H1 (cell line): ENCODE data around the gene CASP8AP2. TPM values are rescaled to one million over a fixed set of nuclear protein-coding genes. Genes with fewer than 3 reads are reported as not detected.

Source experiments
- CTCF ChIA-PET: fragments of 300-600 bp; sonication (Branson Sonifier 250); formaldehyde crosslinking; loops from one replicate; lab custom pipeline; 2021; ENCODE audit not compliant: partially characterized antibody; lab: Charles Lee
- POLR2A ChIA-PET: fragments of 300-600 bp; sonication (Branson Sonifier 250); formaldehyde crosslinking; loops from one replicate; lab custom pipeline; 2021; ENCODE audit warnings: inconsistent platforms; ENCODE audit not compliant: partially characterized antibody; lab: Charles Lee
- DNase-seq, 2 experiments: peaks; one replicate each; pipeline versions ENCODE4 v3.0.0 to v3.0.0-alpha.2; 2010 to 2022; ENCODE audit warnings: low spot score in 2 of 2, low read depth in 1 of 2, mixed read lengths in 1 of 2
- FAIRE-seq: peaks from 2 replicates; lab custom pipeline; 2011; peaks lifted over from hg19 to GRCh38; lab: Jason Lieb, UNC
- H2AFZ ChIP-seq: 2 replicates; pipeline ENCODE4 v1.8.1; 2012; ENCODE audit warnings: low read length, inconsistent platforms
- H2AK5ac ChIP-seq: 2 replicates; pipeline ENCODE4 v1.6.1; 2013; ENCODE audit warnings: low read depth, low read length
- H2BK120ac ChIP-seq: replicated peaks from 2 replicates; pipeline ENCODE3; 2013; ENCODE audit warnings: low read depth, low read length, inconsistent platforms
- H2BK12ac ChIP-seq: 2 replicates; pipeline ENCODE4 v1.6.1; 2013; ENCODE audit warnings: low read depth, low read length
- H2BK15ac ChIP-seq: 2 replicates; pipeline ENCODE4 v1.6.1; 2013; ENCODE audit warnings: low read length
- H2BK20ac ChIP-seq: 2 replicates; pipeline ENCODE4 v1.6.1; 2013; ENCODE audit warnings: low read length
- H2BK5ac ChIP-seq: 2 replicates; pipeline ENCODE4 v1.6.1; 2013; ENCODE audit warnings: low read depth, low read length
- H3K14ac ChIP-seq: 2 replicates; pipeline ENCODE4 v1.6.1; 2013; ENCODE audit warnings: inconsistent platforms; ENCODE audit not compliant: insufficient read length
- H3K18ac ChIP-seq: 2 replicates; pipeline ENCODE4 v1.6.1; 2013; ENCODE audit warnings: low read length; ENCODE audit errors: extremely low read depth
- H3K23ac ChIP-seq: 2 replicates; pipeline ENCODE4 v1.6.1; 2013; ENCODE audit warnings: inconsistent platforms; ENCODE audit not compliant: insufficient read length
- H3K23me2 ChIP-seq: 2 replicates; pipeline ENCODE4 v1.6.1; 2013; ENCODE audit warnings: low read depth, low read length
- H3K27ac ChIP-seq: 2 replicates; pipeline ENCODE4 v1.6.1; 2011; ENCODE audit warnings: low read depth, low read length, inconsistent platforms
- H3K27me3 ChIP-seq, 4 experiments: replicated peaks in 1 of 4; 1 replicate in 1 of 4; 2 replicates in 3 of 4; pipeline versions ENCODE4 v1.6.1 to v1.8.1; 2011 to 2013; ENCODE audit warnings: low read length in 3 of 4, mild to moderate bottlenecking in 3 of 4, inconsistent platforms in 2 of 4, mixed read lengths in 2 of 4, moderate library complexity in 1 of 4; ENCODE audit not compliant: control insufficient read depth in 3 of 4, insufficient read depth in 3 of 4; ENCODE audit errors: extremely low read depth in 1 of 4
- H3K36me3 ChIP-seq, 4 experiments: 2 replicates each; pipeline versions ENCODE4 v1.6.1 to v1.8.1; 2011 to 2013; ENCODE audit warnings: mild to moderate bottlenecking in 4 of 4, low read length in 3 of 4, moderate library complexity in 2 of 4, control low read depth in 1 of 4, inconsistent platforms in 1 of 4; ENCODE audit not compliant: insufficient read depth in 4 of 4, control insufficient read depth in 2 of 4
- H3K4ac ChIP-seq: replicated peaks from 2 replicates; pipeline ENCODE3; 2013; ENCODE audit warnings: low read length, low read depth, mixed read lengths, inconsistent platforms; ENCODE audit not compliant: insufficient read length
- H3K4me1 ChIP-seq, 4 experiments: replicated peaks in 1 of 4; 1 replicate in 1 of 4; 2 replicates in 3 of 4; pipeline versions ENCODE4 v1.6.1 to v1.8.1; 2011 to 2013; ENCODE audit warnings: low read length in 3 of 4, inconsistent platforms in 2 of 4, mixed read lengths in 1 of 4; ENCODE audit not compliant: insufficient read depth in 4 of 4, control insufficient read depth in 3 of 4
- H3K4me2 ChIP-seq, 2 experiments: 2 replicates each; pipeline versions ENCODE4 v1.6.1 to v1.8.1; 2011 to 2013; ENCODE audit warnings: low read depth in 2 of 2, low read length in 2 of 2, control low read depth in 1 of 2, inconsistent platforms in 1 of 2, mild to moderate bottlenecking in 1 of 2; ENCODE audit not compliant: insufficient read depth in 1 of 2
- H3K4me3 ChIP-seq, 4 experiments: fragments of 200-600, 300-600 bp in 1 of 4; sonication (generic), shearing (Covaris generic), sonication (Bioruptor Twin) in 1 of 4; 2 replicates each; pipeline versions ENCODE4 v1.5.1 to v1.8.1; 2011 to 2016; ENCODE audit warnings: low read length in 4 of 4, low read depth in 3 of 4, control low read depth in 2 of 4, inconsistent platforms in 2 of 4, mild to moderate bottlenecking in 2 of 4, mixed read lengths in 1 of 4, moderate library complexity in 1 of 4; ENCODE audit not compliant: insufficient read depth in 2 of 4; ENCODE audit errors: extremely low read depth in 1 of 4
- H3K56ac ChIP-seq: replicated peaks from 2 replicates; pipeline ENCODE3; 2013; ENCODE audit warnings: low read depth, mild to moderate bottlenecking, mixed read lengths, low read length, inconsistent platforms; ENCODE audit not compliant: insufficient read length
- H3K79me1 ChIP-seq: 2 replicates; pipeline ENCODE4 v1.6.1; 2013; ENCODE audit warnings: low read depth, low read length, control low read depth
- H3K79me2 ChIP-seq, 2 experiments: 2 replicates each; pipeline versions ENCODE4 v1.6.1 to v1.8.1; 2012 to 2013; ENCODE audit warnings: low read length in 2 of 2, mild to moderate bottlenecking in 2 of 2, inconsistent platforms in 1 of 2; ENCODE audit not compliant: insufficient read depth in 2 of 2, control insufficient read depth in 1 of 2
- H3K9ac ChIP-seq, 4 experiments: replicated peaks in 1 of 4; 1 replicate in 1 of 4; 2 replicates in 3 of 4; pipeline versions ENCODE4 v1.6.1 to v1.8.1; 2011 to 2013; ENCODE audit warnings: low read depth in 3 of 4, low read length in 3 of 4, control low read depth in 2 of 4, mild to moderate bottlenecking in 2 of 4, moderate library complexity in 2 of 4, inconsistent platforms in 1 of 4; ENCODE audit errors: extremely low read depth in 1 of 4
- H3K9me3 ChIP-seq, 2 experiments: 2 replicates each; pipeline versions ENCODE4 v1.6.1 to v1.8.1; 2012 to 2013; ENCODE audit warnings: mild to moderate bottlenecking in 2 of 2, moderate library complexity in 2 of 2, control low read depth in 1 of 2, inconsistent platforms in 1 of 2, low read depth in 1 of 2, low read length in 1 of 2, mixed read lengths in 1 of 2; ENCODE audit not compliant: insufficient read depth in 2 of 2
- H4K20me1 ChIP-seq, 2 experiments: replicated peaks in 1 of 2; 2 replicates each; pipeline versions ENCODE3 to v1.8.1; 2011 to 2013; ENCODE audit warnings: inconsistent platforms in 2 of 2, low read length in 2 of 2, mild to moderate bottlenecking in 1 of 2; ENCODE audit not compliant: insufficient read depth in 2 of 2, control insufficient read depth in 1 of 2
- H4K5ac ChIP-seq: 2 replicates; pipeline ENCODE4 v1.6.1; 2013; ENCODE audit warnings: low read length, low read depth, mixed read lengths, inconsistent platforms; ENCODE audit not compliant: insufficient read length
- H4K8ac ChIP-seq: 2 replicates; pipeline ENCODE4 v1.8.0; 2013; ENCODE audit warnings: mild to moderate bottlenecking, moderate library complexity, low read length, inconsistent platforms; ENCODE audit not compliant: insufficient read depth; ENCODE audit errors: extremely low read depth
- H4K91ac ChIP-seq: replicated peaks from 2 replicates; pipeline ENCODE3; 2013; ENCODE audit warnings: low read length, mixed read lengths, inconsistent platforms; ENCODE audit not compliant: insufficient read length
- ASH2L ChIP-seq: fragments of 200-600, 300-600 bp; sonication (generic); IDR thresholded peaks from one replicate; pipeline ENCODE4 v1.7.1; 2017; ENCODE audit warnings: low read length
- CHD1 ChIP-seq: IDR thresholded peaks from 2 replicates; pipeline ENCODE4 v1.6.1; 2012; ENCODE audit warnings: low read depth, low read length, improper control_type of control experiment
- CREB1 ChIP-seq: IDR thresholded peaks from 2 replicates; pipeline ENCODE4 v1.6.1; 2012; ENCODE audit warnings: inconsistent platforms
- HDAC2 ChIP-seq, 2 experiments: fragments of 300-600 bp in 1 of 2; sonication (generic) in 1 of 2; IDR thresholded peaks; 2 replicates each; pipeline ENCODE4 v1.6.1; 2011 to 2012; ENCODE audit warnings: low read depth in 2 of 2, low read length in 2 of 2, mild to moderate bottlenecking in 2 of 2, moderate library complexity in 2 of 2, borderline replicate concordance in 1 of 2, inconsistent platforms in 1 of 2
- JUN ChIP-seq: IDR thresholded peaks from 2 replicates; pipeline ENCODE4 v1.6.1; 2011; ENCODE audit warnings: low read depth, mild to moderate bottlenecking, improper control_type of control experiment, low read length
- JUND ChIP-seq: IDR thresholded peaks from 2 replicates; pipeline ENCODE4 v1.6.1; 2011; ENCODE audit warnings: mild to moderate bottlenecking, improper control_type of control experiment, low read length
- KDM4A ChIP-seq: IDR thresholded peaks from one replicate; pipeline ENCODE4 v1.7.1; 2012; ENCODE audit warnings: low read depth, mild to moderate bottlenecking, moderate library complexity, low read length, inconsistent platforms; ENCODE audit not compliant: severe bottlenecking
- NANOG ChIP-seq: IDR thresholded peaks from 2 replicates; pipeline ENCODE4 v1.6.1; 2011; ENCODE audit warnings: low read length, low read depth, mild to moderate bottlenecking, inconsistent platforms; ENCODE audit not compliant: insufficient read depth, poor library complexity, severe bottlenecking
- PHF8 ChIP-seq: fragments of 200-600 bp; sonication (generic); conservative IDR thresholded peaks from 2 replicates; pipeline ENCODE4 v1.7.1; 2012; ENCODE audit warnings: low read depth, mild to moderate bottlenecking, inconsistent platforms, low read length, moderate library complexity
- TAF1 ChIP-seq: IDR thresholded peaks from 2 replicates; pipeline ENCODE4 v1.6.1; 2011; ENCODE audit warnings: mild to moderate bottlenecking, low read depth, low read length
- TAF7 ChIP-seq: optimal IDR thresholded peaks from 2 replicates; pipeline ENCODE3; 2011; ENCODE audit warnings: low read depth, mild to moderate bottlenecking, inconsistent platforms, low read length, moderate library complexity, borderline replicate concordance
- WGBS, 2 experiments: shearing (Covaris generic) in 1 of 2; methylation state at CpG; one replicate each; pipeline versions ENCODE4 v1.1.6 to v1.1.7; 2013 to 2015; ENCODE audit warnings: low lambda C conversion rate in 2 of 2, mixed read lengths in 2 of 2, inconsistent platforms in 1 of 2, low coverage in 1 of 2, missing lambda C conversion rate in 1 of 2; ENCODE audit not compliant: insufficient replicate concordance in 2 of 2, insufficient coverage in 1 of 2, insufficient read length in 1 of 2; ENCODE audit errors: extremely low coverage in 1 of 2, missing lambda C conversion rate in 1 of 2; 5-methylcytosine and 5-hydroxymethylcytosine counted together
- polyA plus RNA-seq, 7 experiments: library from polyadenylated mRNA; depleted of rRNA in 3 of 7; stranded (reverse) in 5 of 7; unstranded in 2 of 7; fragments of >200 nt in 5 of 7; fragments of 200-250 nt in 2 of 7; gene quantifications; 1 replicate in 5 of 7; 2 replicates in 1 of 7; 4 replicates in 1 of 7; pipeline versions ENCODE4 v1.2.1 to v1.2.3, GENCODE V29; 2011 to 2013; ENCODE audit warnings: missing spikeins in 2 of 7, mixed read lengths in 2 of 7
- total RNA-seq: library from RNA; stranded (reverse); fragmentation: NEBNext Ultra II Directional; extraction: Animal tissue kit (Norgen Biotek cat#: 25700); gene quantifications from 2 replicates; pipeline ENCODE4 v1.2.1, GENCODE V29; 2021
- TF ChIP-seq, protein P1 (sequence below): IDR thresholded peaks from 2 replicates; pipeline ENCODE4 v1.6.1; 2012; ENCODE audit warnings: low read length, inconsistent platforms

Gene CASP8AP2
- total and polyA plus RNA-seq, 2 of the 8 experiments (the other 6 are each of a cell fraction or from before 2014, with no cell fraction given): 6.9 to 32.1 TPM

DNA sequence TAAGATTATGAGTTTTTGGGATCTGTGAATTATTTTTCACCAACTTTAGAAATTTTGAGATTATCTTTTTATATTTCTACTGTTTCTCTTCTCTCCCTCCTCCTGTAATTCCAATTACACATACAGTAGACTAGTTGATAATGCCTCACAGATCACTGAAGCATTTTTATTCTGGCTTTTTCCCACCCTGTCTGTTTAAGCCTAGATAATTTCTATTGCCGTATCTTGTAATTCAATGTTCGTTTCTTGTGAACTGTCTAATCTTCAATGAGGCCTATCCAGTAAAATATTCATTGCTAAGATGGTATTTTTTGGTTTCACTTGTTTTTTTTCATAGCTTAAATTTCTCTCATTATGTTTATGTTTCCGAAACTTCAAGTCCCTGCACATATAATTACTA is 22.1 kb upstream of the CASP8AP2 start:
- Histone ChIP-seq H3K79me2 (peaks cover 18 to 97% of the 10 kb centered on the region in 2 experiments), H3K27ac (no peak overlapping the region)
- no peak for FAIRE-seq
- no peak for TF ChIP-seq JUND
- TF ChIP-seq, protein P1, sequence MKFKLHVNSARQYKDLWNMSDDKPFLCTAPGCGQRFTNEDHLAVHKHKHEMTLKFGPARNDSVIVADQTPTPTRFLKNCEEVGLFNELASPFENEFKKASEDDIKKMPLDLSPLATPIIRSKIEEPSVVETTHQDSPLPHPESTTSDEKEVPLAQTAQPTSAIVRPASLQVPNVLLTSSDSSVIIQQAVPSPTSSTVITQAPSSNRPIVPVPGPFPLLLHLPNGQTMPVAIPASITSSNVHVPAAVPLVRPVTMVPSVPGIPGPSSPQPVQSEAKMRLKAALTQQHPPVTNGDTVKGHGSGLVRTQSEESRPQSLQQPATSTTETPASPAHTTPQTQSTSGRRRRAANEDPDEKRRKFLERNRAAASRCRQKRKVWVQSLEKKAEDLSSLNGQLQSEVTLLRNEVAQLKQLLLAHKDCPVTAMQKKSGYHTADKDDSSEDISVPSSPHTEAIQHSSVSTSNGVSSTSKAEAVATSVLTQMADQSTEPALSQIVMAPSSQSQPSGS: no peak
- no peak for TF ChIP-seq TAF7
- TF ChIP-seq KDM4A: no peak
- no peak for TF ChIP-seq TAF1
- no peak for TF ChIP-seq CHD1
- TF ChIP-seq NANOG: no peak
- TF ChIP-seq PHF8: no peak
- no peak for TF ChIP-seq JUN
- no peak for TF ChIP-seq ASH2L
- TF ChIP-seq CREB1: no peak
- no peak for TF ChIP-seq HDAC2 (IDR thresholded peaks at IDR 0.05; ENCODE audit: borderline replicate concordance in 1 of 2, low read depth in 2 of 2, low read length in 2 of 2)

More for the DNA sequence above, 22.1 kb upstream of the CASP8AP2 start:
- DNase-seq: no peak
- peaks cover 0 to 8% (median 3%) of the 10 kb centered on the region in 4 experiments; a peak in 3 of 7 replicates for H3K4me1 ChIP-seq
- ChIA-PET CTCF (interaction anchor here (1.2 to 2.3 kb wide), 4 partner anchors 9 to 16 kb away, joined by 3 to 8 read pairs (median 6); partner anchors contain the start of gene MDN1), POLR2A (interaction anchor here (1.5 to 8.6 kb wide), 2 partner anchors 11 to 22 kb away, joined by 6 to 72 read pairs; partner anchors contain the start of genes CASP8AP2 and MDN1)
- no peak overlapping the region for H4K5ac ChIP-seq
- no peak overlapping the region for H2AFZ ChIP-seq
- H3K18ac ChIP-seq: no peak overlapping the region
- peaks cover 0 to 10% (median 3%) of the 10 kb centered on the region in 4 experiments; a peak in 4 of 8 replicates for H3K36me3 ChIP-seq
- H3K14ac ChIP-seq: no peak overlapping the region
- H4K8ac ChIP-seq: no peak overlapping the region
- no peaks in the 10 kb centered on the region for H3K27me3 ChIP-seq
- H3K23ac ChIP-seq: no peak overlapping the region
- no peak overlapping the region for H3K4ac ChIP-seq
- peaks cover 4 to 6% of the 10 kb centered on the region in 2 experiments for H4K20me1 ChIP-seq
- H2BK15ac ChIP-seq: no peak overlapping the region
- peaks cover 12% of the 10 kb centered on the region; the same call in 1 of the 2 replicates for H3K79me1 ChIP-seq
- WGBS, 2 experiments: 91% methylated on average over 3 of the region's 3 CpGs; no CpG with 5 or more reads in 1 of the 2 experiments
- no peaks in the 10 kb centered on the region for H3K23me2 ChIP-seq
- no peak overlapping the region for H3K56ac ChIP-seq
- no peak overlapping the region for H3K4me2 ChIP-seq
- no peaks in the 10 kb centered on the region for H3K9me3 ChIP-seq
- no peak overlapping the region for H3K4me3 ChIP-seq
- H2BK5ac ChIP-seq: no peak overlapping the region
- H3K9ac ChIP-seq: no peak overlapping the region
- no peak overlapping the region for H2BK120ac ChIP-seq
- no peak overlapping the region for H2AK5ac ChIP-seq
- no peak overlapping the region for H4K91ac ChIP-seq
- H2BK20ac ChIP-seq: no peak overlapping the region
- H2BK12ac ChIP-seq: no peak overlapping the region
